ENCODE measurements around the gene GM2A. TPM values are rescaled to one million over a fixed set of nuclear protein-coding genes. Genes with fewer than 3 reads are reported as not detected.

The GM2A gene
- total RNA-seq (2014; rRNA removed; shearing (Covaris generic)): 29.4 and 30.7 TPM in 2 replicates

- DNase-seq: peak; percentile 99
- Histone ChIP-seq H3K27me3 (ENCODE audit: control insufficient read depth, insufficient read depth, low read length) (no peaks in the 10 kb centered on the region), H3K4me3 (ENCODE audit: insufficient read depth, low read depth, low read length) (peak within 1 kb of the TSS; percentile 69), H3K36me3 (replicated peaks; ENCODE audit: control insufficient read depth, insufficient read depth, low read length) (no peaks in the 10 kb centered on the region)
Observed at GRCh38 chr5:151252762-151253604, at the start of gene GM2A. Gene GM2A (plus strand): TSS chr5:151253185. CDS start chr5:151253217, 32 bp downstream.

- H3K27me3 ChIP-seq (ENCODE audit: control insufficient read depth, insufficient read depth, low read length): no peaks in the 10 kb centered on the region
- DNase-seq: no peak
- H3K36me3 ChIP-seq (replicated peaks; ENCODE audit: control insufficient read depth, insufficient read depth, low read length): no peaks in the 10 kb centered on the region
- no peak overlapping the region for H3K4me3 ChIP-seq (ENCODE audit: insufficient read depth, low read depth, low read length)
Observed at GRCh38 chr5:151204051-151204450, 48.9 kb upstream of the GM2A start.

DNA sequence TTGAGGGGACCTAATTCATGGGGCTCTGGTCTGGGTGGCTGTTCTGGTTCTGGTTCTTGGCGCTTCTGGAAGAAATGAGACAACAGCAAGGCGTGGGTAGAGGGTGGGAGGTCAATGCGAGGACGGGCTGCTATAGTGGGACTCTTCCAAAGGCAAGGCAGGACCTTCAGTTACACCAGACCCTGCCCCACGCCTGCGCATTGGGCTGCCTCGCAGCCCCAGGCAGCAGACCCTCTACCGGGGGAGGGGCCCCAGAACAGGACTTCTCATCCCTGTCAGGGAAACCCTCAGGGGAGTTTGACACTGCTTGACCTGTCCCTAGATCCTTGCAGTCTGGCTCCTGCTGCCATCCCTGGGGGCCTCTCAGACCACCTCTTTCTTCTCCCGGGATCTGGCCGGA is 47.6 kb upstream of the GM2A start:
- no peaks in the 10 kb centered on the region for H3K27me3 ChIP-seq (ENCODE audit: control insufficient read depth, insufficient read depth, low read length)
- no peaks in the 10 kb centered on the region for H3K36me3 ChIP-seq (replicated peaks; ENCODE audit: control insufficient read depth, insufficient read depth, low read length)
- DNase-seq: no peak
- no peak overlapping the region for H3K4me3 ChIP-seq (ENCODE audit: insufficient read depth, low read depth, low read length)

DNA sequence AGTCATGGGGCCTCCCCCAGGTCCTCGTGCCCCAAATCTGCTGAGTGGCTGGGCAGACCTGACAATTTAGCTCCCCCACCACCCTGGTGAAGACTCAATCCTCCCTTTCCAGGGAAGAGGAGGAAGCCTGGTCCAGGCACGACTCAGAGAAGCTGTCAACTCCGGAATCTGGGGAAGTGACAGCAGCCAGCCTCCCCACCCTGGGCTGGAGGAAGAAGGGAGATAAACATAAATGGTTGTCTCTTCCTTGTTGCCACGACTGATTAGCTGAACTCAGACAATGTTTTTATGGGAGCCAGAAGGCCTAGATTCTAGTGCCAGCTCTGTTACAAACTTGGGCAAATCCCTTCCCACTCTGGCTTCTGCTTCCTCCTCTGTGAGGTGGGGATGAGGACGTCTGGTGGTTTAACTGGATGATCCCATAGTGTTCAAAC is 44.5 kb upstream of the GM2A start:
- Histone ChIP-seq H3K27me3 (ENCODE audit: control insufficient read depth, insufficient read depth, low read length) (no peaks in the 10 kb centered on the region), H3K4me3 (ENCODE audit: insufficient read depth, low read depth, low read length) (no peak overlapping the region), H3K36me3 (replicated peaks; ENCODE audit: control insufficient read depth, insufficient read depth, low read length) (no peaks in the 10 kb centered on the region)
- DNase-seq: no peak

- H3K27me3 ChIP-seq (ENCODE audit: control insufficient read depth, insufficient read depth, low read length): no peaks in the 10 kb centered on the region
- no peak for DNase-seq
- no peaks in the 10 kb centered on the region for H3K36me3 ChIP-seq (replicated peaks; ENCODE audit: control insufficient read depth, insufficient read depth, low read length)
- H3K4me3 ChIP-seq (ENCODE audit: insufficient read depth, low read depth, low read length): no peak overlapping the region
Observed at GRCh38 chr5:151212406-151212798, 40.6 kb upstream of the GM2A start.

DNA sequence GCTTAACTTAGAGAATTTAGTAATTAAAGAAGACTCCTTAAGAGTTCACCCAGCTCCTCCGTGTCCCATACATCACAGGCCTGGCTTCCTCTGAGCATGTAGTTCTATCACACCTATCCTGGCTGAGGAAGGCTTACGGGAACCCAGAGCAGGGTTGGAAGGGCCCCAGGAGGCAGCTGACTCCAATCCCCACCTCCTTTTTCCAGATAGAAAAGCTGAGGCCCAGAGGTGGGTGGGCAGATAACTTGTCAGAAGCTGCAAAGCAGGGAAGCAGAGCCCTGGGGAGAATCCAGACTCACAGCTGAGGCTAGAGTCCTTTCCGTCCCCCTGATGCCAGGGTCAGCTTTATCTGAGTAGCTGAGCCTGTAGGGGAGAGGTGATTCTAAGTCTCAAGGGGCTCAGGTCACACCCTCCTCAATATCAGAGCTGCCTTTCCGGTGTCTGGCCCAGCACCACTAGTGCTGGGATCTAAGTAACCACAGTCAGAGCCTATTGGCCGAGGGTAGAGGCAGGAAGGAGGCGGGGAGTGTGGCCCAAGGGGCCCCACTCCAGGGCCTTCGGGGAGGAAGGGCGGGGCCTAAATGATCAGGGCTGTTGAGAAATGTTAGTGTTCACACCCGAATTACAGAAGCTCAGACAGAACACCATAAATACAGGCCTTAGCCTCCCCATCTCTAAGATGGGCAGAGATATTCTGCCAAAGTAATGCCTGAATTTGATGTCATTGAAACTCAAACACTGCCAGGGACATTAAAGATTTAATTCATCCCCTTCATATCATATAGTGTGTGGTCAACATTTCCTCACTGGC is 39.0 kb upstream of the GM2A start:
- Histone ChIP-seq H3K27me3 (ENCODE audit: control insufficient read depth, insufficient read depth, low read length) (no peaks in the 10 kb centered on the region), H3K36me3 (replicated peaks; ENCODE audit: control insufficient read depth, insufficient read depth, low read length) (no peaks in the 10 kb centered on the region), H3K4me3 (ENCODE audit: insufficient read depth, low read depth, low read length) (no peak overlapping the region)
- peak; percentile 76 for DNase-seq

DNA sequence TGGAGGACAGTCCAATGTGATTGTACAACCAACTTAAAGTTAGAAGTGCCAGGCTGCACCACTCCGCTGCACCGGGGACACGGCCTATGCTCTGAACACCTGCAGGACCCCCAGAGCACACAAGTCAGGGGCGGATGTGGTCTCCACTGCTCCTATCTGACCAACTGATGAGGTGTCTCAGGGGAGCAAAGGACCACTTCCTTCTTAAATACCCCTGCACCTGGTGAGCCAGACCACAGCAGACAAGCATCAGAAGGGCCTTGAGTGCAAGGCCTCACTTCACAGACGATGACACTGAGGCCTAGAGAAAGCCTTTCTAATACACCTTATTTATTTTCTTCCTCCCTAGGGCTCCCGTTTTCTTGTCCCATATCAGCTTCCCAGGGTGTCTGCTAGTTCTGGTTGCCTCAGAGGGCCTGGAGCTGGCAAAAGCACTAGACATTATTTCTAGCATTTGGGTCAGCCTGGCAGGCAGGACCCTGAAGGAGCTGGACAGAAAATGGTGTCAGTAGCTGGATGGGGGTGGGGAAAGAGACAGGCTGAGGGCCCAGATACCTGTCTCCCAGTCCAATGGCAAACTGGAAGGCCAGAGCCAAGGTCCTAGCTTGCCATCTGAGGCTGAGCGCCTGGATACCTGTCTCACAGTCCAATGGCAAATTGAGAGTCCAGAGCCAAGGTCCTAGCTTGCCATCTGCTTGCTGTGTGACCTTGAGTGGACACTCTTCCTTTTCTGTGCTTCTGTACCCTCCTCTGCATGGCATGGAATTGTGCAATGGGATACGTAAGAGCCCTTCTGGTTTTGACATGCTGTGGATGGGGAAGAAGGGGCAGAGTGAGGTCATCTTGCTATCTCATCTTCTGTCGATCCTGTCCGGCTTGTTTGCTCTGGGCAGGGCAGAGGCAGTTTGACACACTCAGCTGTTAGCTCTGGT is 38.1 kb upstream of the GM2A start:
- DNase-seq: no peak
- no peaks in the 10 kb centered on the region for H3K36me3 ChIP-seq (replicated peaks; ENCODE audit: control insufficient read depth, insufficient read depth, low read length)

DNA sequence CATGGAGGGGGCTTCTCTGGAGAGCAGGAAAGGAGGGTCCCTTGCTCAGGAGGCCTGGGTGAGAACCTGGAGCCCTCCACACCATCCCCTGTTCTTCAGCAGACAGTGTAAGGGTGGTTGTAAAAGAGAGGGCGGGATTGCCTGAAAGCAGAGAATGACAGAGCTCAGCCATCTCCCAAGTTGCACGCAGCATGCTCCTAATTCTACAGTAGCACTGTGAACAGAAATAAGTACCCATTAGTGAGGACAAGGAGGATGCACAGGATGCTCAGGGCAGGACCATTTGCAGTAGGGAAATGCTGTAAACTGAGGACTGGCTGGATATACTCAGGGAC is 37.5 kb upstream of the GM2A start:
- DNase-seq: no peak
- Histone ChIP-seq H3K27me3 (ENCODE audit: control insufficient read depth, insufficient read depth, low read length) (no peaks in the 10 kb centered on the region), H3K4me3 (ENCODE audit: insufficient read depth, low read depth, low read length) (no peak overlapping the region), H3K36me3 (replicated peaks; ENCODE audit: control insufficient read depth, insufficient read depth, low read length) (no peaks in the 10 kb centered on the region)

More for the DNA sequence above, 38.1 kb upstream of the GM2A start:
- Histone ChIP-seq H3K4me3 (ENCODE audit: insufficient read depth, low read depth, low read length) (no peak overlapping the region), H3K27me3 (ENCODE audit: control insufficient read depth, insufficient read depth, low read length) (no peaks in the 10 kb centered on the region)

DNA sequence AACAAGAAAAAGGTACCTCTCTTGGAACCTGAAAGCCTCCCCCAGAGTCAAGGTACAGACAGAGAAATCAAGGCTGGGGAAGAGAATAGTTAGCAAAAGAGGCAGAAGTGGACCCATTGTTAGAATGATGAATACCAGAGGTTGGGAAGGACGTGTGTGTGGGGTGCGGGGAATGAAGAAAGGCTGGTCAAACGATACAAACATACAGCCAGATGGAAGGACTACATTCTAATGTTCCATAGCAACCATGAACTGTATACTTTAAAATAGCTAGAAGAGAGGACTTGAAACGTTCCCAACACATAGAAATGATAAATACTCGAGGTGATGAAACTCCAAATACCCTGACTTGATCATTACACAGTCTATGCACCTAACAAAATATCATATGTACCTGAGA is 36.2 kb upstream of the GM2A start:
- H3K36me3 ChIP-seq (replicated peaks; ENCODE audit: control insufficient read depth, insufficient read depth, low read length): no peaks in the 10 kb centered on the region
- H3K27me3 ChIP-seq (ENCODE audit: control insufficient read depth, insufficient read depth, low read length): no peaks in the 10 kb centered on the region
- DNase-seq: no peak
- H3K4me3 ChIP-seq (ENCODE audit: insufficient read depth, low read depth, low read length): no peak overlapping the region

DNA sequence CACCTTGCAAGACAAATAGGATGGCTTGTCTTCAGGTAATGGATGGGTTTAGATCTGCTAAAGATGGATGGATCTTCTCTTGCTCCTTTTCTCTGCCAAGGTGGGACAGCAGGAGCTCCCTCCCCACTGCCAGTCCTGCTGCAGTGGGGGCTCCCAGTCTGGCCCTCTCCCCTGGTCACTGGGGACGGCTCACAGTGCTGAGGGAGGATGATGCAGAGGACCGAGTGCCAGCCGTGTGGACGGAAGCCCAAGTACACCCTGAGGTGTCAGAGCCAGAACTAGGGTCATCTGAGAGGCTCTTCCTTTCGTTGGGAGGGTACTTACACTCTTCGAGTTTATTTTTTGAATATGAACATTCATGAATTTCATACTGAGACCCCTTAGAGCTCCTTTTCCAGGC is 34.8 kb upstream of the GM2A start:
- Histone ChIP-seq H3K36me3 (replicated peaks; ENCODE audit: control insufficient read depth, insufficient read depth, low read length) (no peaks in the 10 kb centered on the region), H3K27me3 (ENCODE audit: control insufficient read depth, insufficient read depth, low read length) (peaks cover 4% of the 10 kb centered on the region), H3K4me3 (ENCODE audit: insufficient read depth, low read depth, low read length) (no peak overlapping the region)
- DNase-seq: no peak

DNA sequence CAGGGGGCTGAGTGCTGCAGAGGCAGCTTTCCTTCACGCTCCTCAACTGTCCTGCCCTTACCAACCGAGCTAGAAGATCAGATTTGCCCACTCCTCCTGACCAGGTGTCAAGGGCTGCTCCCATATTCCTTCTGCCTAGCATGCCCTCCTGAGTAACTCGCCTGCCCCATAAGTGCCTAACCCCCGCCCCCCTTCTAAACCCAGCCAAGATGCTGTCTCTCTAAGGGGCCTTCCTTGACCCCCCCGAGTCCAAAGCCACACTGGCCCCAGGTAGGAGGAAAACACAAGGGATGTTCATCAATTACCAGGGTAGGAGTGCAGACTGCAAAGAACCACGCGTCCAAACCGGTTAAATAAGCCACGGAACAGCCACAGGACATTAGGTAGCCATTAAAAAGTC is 33.8 kb upstream of the GM2A start:
- Histone ChIP-seq H3K4me3 (ENCODE audit: insufficient read depth, low read depth, low read length) (no peak overlapping the region), H3K36me3 (replicated peaks; ENCODE audit: control insufficient read depth, insufficient read depth, low read length) (no peaks in the 10 kb centered on the region), H3K27me3 (ENCODE audit: control insufficient read depth, insufficient read depth, low read length) (peaks cover 8% of the 10 kb centered on the region)
- DNase-seq: no peak

- DNase-seq: peak; percentile 46
- Histone ChIP-seq H3K4me3 (ENCODE audit: insufficient read depth, low read depth, low read length) (no peak overlapping the region), H3K27me3 (ENCODE audit: control insufficient read depth, insufficient read depth, low read length) (peaks cover 8% of the 10 kb centered on the region), H3K36me3 (replicated peaks; ENCODE audit: control insufficient read depth, insufficient read depth, low read length) (no peaks in the 10 kb centered on the region)
Observed at GRCh38 chr5:151219789-151220188, 33.2 kb upstream of the GM2A start.

DNA sequence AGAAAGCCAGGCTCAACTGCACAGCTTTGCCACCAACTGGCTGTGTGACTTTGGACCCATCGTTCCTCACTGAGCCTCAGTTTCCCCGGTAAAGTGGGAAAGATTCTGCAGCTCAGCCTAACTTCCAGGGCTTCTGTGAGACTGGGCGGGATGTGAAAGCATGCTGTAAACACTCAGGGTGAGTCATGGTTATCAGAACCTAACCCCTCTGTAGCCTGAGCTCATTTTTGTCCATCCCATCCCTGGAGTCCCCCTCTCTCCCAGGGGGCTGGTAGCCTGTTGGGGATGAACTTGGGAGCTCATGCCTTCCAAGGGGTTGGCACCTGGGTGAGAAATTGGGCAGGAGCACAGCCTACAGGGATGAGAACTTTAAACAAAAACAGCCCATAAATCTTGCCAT is 31.4 kb upstream of the GM2A start:
- Histone ChIP-seq H3K4me3 (ENCODE audit: insufficient read depth, low read depth, low read length) (no peak overlapping the region), H3K36me3 (replicated peaks; ENCODE audit: control insufficient read depth, insufficient read depth, low read length) (no peaks in the 10 kb centered on the region), H3K27me3 (ENCODE audit: control insufficient read depth, insufficient read depth, low read length) (peaks cover 8% of the 10 kb centered on the region)
- DNase-seq: no peak

- no peak overlapping the region for H3K4me3 ChIP-seq (ENCODE audit: insufficient read depth, low read depth, low read length)
- DNase-seq: no peak
Observed at GRCh38 chr5:151222054-151222789, 30.8 kb upstream of the GM2A start.

More at GRCh38 chr5:151222054-151222789, 30.8 kb upstream of the GM2A start:
- Histone ChIP-seq H3K27me3 (ENCODE audit: control insufficient read depth, insufficient read depth, low read length) (peaks cover 8% of the 10 kb centered on the region), H3K36me3 (replicated peaks; ENCODE audit: control insufficient read depth, insufficient read depth, low read length) (no peaks in the 10 kb centered on the region)

Data from H7 (cell line).